Stimulated activated CD4-positive, alpha-beta T cell treated with anti-CD3 and anti-CD28 coated beads, Interleukin-4, amount 100 ng/mL, for 24 hours (primary cell): Measurements from ENCODE around the gene FTSJ1.
"Not testable (repeated sequence)": the region's sequence is repeated elsewhere in the genome, so short reads cannot be mapped to it uniquely, and the experiment has no call there.

Experiments
- DNase-seq: peaks from one replicate; pipeline ENCODE4 v3.0.0-alpha.2; 2020

The FTSJ1 gene

GRCh38 chrX:48504261-48504660, 28.3 kb downstream of the FTSJ1 start:
- DNase-seq = no peak

GRCh38 chrX:48505481-48505880, 29.5 kb downstream of the FTSJ1 start:
- no peak for DNase-seq

GRCh38 chrX:48507246-48507645, 31.2 kb downstream of the FTSJ1 start:
- DNase-seq = no peak

GRCh38 chrX:48508400-48509244, 32.6 kb downstream of the FTSJ1 start, which contains the start of gene PORCN:
Gene PORCN (plus strand): TSS chrX:48508992. CDS start chrX:48509821, 829 bp downstream.
- peak; percentile 79 for DNase-seq

- DNase-seq = no peak
Observed at GRCh38 chrX:48509245-48509590, 33.2 kb downstream of the FTSJ1 start.

GRCh38 chrX:48509619-48510018, 33.6 kb downstream of the FTSJ1 start:
- no peak for DNase-seq

GRCh38 chrX:48511560-48511959, 35.6 kb downstream of the FTSJ1 start:
- no peak for DNase-seq

- no peak for DNase-seq
Observed at GRCh38 chrX:48512371-48512935, 36.5 kb downstream of the FTSJ1 start.

GRCh38 chrX:48513670-48514069, 37.7 kb downstream of the FTSJ1 start:
- no peak for DNase-seq

GRCh38 chrX:48514126-48514806, 38.3 kb downstream of the FTSJ1 start:
- DNase-seq = no peak

- DNase-seq = no peak
Observed at GRCh38 chrX:48514868-48515460, 39.0 kb downstream of the FTSJ1 start.

GRCh38 chrX:48515842-48516241, 39.8 kb downstream of the FTSJ1 start:
- no peak for DNase-seq

- no peak for DNase-seq
Observed at GRCh38 chrX:48516285-48516684, 40.3 kb downstream of the FTSJ1 start.

GRCh38 chrX:48516987-48517386, 41.0 kb downstream of the FTSJ1 start:
- no peak for DNase-seq

- DNase-seq = not testable (repeated sequence)
Observed at GRCh38 chrX:48519481-48519880, 43.5 kb downstream of the FTSJ1 start.

- DNase-seq = no peak
Observed at GRCh38 chrX:48520455-48520854, 44.5 kb downstream of the FTSJ1 start.

- no peak for DNase-seq
Observed at GRCh38 chrX:48520976-48521352, 45.0 kb downstream of the FTSJ1 start.

GRCh38 chrX:48521353-48522243, 45.6 kb downstream of the FTSJ1 start, which contains the start of gene EBP:
Gene EBP (plus strand): TSS chrX:48521808. CDS start chrX:48523772, 1,964 bp downstream.
- DNase-seq = peak; percentile 95

GRCh38 chrX:48522291-48522690, 46.3 kb downstream of the FTSJ1 start:
- no peak for DNase-seq

GRCh38 chrX:48523682-48524081, 47.7 kb downstream of the FTSJ1 start:
- DNase-seq = no peak

GRCh38 chrX:48525853-48526252, 49.9 kb downstream of the FTSJ1 start:
- not testable (repeated sequence) for DNase-seq

GRCh38 chrX:48530736-48531135, 54.7 kb downstream of the FTSJ1 start:
- DNase-seq = no peak
